CD4-positive, alpha-beta T cell treated with Interleukin-21 for 1 hour (primary cell): ENCODE results near the gene IL16.
A peak's percentile ranks its signal among the peaks of the same experiment; 100 is the strongest.

ENCODE experiments used
- DNase-seq: peaks from one replicate; pipeline ENCODE4 v3.0.0-alpha.2; 2020

IL16 gene

DNA sequence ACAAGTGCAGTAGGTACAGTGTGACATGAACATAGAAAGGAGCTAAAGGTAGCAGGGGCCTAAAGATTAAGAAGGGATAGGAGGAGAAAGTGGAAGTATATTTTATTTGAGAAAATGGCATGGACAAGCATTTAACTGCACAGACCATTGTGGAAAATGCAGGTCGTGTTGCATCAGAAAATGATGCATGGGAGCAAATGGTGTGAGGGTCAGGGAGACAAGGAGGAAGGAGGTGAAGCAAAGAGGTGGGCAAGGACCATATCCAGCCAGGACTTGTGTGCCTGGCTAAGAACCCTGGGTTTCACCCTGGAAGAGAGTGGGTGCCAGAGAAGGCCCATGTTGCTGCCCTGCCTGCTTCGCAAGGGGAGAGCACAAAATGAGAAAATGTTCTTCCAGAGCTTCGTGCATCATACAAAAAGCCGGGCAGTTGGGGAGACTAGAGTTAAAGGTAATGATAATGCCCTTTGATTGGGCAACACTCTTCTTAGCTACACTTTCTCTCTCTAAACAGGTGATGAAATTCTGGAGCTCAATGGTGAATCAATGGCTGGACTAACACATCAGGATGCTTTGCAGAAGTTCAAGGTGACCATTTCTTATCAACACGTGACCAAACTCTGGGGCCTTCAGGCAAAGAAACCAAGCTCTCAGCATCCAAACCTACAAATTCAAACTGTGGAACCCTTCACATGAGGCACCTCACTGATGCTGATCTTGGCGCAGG lies 81.8 kb downstream of the IL16 start:
- DNase-seq = no peak

DNA sequence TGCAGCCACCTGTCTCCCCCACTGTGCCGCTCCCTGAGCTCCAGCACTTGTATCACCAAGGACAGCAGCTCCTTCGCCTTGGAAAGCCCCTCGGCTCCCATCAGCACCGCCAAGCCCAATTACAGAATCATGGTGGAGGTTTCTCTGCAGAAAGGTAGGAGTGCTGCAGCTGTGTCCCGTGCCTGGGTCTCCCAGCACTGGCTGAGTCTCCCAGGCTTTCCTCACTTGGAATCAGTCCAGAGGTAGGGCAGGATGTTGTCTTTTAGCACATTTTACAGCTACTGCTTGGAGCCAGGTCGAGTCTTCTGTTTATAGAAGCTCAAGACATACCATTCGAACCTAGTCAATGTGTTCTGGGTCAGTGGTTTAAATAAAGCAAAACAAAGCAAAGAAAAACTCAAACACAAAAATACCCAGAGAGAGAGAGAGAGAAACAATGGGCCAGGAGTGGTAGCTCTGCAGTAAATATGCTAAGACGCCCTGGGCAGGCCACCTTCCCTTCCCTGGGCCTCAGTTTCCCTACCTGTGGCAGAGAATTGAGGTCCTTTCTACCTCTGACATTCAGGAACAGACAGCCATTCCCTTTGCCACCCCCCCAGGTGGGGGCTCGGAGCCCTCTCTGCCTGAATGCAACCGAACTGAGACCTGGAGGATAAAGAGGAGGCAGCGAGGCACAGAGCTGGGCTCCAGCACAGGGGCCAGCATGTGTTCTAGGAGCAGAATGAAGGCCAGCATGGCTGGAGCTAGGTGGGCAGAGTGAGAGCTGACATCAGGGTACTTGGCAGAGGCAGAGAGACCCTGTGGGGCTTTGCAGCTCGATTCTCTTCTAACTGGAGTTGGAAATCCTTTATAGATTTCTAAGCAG lies 83.2 kb downstream of the IL16 start:
- DNase-seq = no peak

DNA sequence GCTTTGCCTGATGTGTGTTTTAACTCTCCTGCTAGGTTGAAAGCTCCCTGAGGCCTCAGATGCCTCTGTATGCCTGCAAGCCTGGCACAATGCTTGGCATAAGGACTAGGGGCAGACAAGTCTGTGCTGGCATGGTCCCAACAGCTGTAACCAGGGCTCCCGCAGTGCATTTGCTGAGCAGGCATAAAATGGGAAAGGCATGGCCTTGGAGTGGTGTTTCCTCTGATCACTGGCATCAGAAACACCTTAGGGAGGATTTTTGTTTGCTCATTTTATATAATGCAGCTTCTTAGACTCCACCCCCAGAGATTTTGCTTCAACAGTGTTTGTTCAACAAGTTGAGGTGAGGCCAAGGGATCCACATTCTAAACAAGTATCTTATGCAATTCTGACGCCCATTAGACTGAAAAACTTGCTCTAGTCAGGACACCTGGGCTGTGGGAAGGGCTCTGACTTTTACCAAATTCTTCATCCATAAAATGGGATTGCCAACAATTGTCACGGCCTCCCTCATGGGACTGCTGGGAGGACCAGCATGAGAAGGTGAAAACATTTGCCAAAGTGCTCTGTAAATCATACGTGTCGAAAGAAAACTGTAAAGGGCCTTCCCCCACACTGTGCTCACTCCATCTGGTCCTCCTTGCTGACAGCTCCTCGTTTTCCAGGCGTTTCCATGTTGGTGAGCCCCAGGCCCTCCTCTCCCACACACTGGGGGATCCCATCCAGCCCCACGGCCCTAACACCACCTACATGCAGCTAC lies 84.2 kb downstream of the IL16 start:
- no peak for DNase-seq

DNA sequence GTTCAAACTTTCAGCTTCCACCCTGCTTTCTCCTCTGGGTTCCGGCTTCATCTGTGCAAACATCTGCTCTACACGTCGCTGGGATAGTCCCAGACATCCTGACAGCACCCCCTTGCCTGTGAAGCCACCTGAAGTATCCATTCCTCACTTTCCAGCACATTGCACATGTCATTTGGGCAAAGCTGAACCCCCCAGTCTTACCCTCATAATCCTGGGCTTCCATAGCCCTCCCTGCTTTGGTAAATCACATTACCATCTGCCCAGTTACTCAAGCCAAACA lies 84.7 kb downstream of the IL16 start:
- DNase-seq = no peak

DNA sequence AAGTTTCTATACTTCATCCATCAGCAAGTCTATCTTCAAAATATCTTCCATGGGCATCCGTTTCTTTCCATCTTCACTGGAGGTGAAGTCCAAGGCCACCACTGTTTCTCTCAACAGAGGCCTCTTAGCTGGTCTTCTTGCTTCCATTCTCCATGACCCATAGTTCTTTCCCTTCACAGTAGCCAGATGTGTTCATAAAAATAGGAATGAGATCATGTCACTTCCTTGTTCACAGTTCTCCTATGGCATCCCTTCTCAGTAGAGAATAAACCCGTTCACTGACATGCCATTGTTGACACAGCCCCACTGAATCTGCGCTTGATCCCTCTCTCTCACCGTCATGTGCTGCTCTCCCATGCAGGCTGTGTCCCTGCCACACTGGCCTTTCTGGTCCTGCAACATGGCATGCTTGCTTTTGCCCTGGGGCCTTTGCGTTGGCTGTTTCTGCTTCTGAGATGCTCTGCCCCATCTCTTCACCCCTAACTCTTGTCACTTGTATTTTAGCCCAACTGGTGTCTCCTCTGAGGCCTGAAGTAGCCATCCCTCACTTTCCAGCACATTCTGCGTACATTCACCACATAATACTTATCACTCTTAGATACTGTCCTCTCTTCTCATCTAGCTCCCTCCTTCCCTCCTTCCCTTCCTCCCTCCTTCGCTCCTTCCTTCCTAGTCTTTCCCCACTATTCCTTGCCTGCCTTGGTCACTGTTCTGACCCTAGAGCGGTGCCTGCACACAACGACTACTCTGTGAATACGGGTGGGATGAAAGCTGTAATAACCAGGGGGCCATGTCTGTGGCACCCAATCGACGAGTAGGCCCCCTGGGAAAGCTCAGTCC lies 85.3 kb downstream of the IL16 start:
- DNase-seq = no peak

GRCh38 chr15:81282606-81282895 lies 85.9 kb downstream of the IL16 start:
- no peak for DNase-seq

- DNase-seq = no peak
Measured at GRCh38 chr15:81282911-81283310, 86.2 kb downstream of the IL16 start.

DNA sequence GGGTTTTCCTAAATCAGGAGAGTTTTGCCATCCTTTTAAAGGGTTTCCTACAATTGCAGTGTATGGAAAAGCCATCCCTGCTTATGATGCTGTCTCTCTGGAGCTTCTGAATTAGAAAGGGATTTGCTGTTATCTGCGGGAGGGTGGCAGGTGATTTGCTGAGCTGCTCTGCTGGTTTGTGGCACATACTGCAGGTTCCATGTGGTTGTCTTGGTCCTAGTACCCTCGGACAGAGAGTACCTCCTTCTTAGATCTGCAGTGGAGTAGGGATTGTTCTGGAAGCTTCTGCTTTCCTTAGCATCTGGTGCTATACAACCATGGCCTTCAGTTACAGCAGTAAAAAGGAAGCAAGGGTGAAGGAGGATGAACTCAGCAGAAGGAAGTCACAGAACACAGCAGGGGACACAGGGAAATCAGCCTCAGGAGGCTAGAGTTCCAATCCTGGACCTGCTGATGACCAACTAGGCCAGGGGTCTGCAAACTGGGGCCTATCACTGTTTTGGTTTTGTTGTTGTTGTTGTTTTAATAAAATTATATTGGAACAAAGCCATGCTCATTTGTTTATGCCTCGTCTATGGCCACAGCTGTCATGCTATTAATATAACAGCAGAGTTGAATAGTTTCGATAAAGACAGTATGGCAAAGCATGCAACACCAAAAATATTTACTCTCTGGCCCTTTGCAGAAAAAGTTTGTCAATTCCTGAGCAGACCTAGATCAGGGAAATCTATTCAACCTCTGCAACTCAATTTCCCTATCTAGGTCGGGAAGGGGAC lies 87.8 kb downstream of the IL16 start:
- DNase-seq = no peak

- DNase-seq = no peak
Measured at GRCh38 chr15:81285461-81285860, 88.8 kb downstream of the IL16 start.

DNA sequence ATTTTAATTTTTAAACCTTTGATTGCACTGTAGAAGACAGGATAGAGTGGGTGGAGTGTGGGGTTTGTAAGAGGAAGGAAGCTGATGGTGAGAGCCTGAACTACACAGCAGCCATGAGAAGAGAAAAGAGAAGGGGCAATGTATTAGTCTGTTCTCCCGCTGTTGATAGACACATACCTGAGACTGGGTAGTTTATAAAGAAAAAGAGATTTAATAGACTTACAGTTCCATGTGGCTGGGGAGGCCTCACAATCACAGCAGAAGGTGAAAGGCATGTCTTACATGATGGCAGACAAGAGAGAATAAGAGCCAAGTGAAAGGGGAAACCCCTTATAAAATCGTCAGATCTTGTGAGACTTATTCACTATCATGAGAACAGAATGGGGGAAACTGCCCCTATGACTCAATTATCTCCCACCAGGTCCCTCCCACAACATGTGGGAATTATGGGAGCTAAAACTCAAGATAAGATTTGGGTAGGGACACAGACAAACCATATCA lies 90.0 kb downstream of the IL16 start:
- DNase-seq = peak; percentile 53

DNA sequence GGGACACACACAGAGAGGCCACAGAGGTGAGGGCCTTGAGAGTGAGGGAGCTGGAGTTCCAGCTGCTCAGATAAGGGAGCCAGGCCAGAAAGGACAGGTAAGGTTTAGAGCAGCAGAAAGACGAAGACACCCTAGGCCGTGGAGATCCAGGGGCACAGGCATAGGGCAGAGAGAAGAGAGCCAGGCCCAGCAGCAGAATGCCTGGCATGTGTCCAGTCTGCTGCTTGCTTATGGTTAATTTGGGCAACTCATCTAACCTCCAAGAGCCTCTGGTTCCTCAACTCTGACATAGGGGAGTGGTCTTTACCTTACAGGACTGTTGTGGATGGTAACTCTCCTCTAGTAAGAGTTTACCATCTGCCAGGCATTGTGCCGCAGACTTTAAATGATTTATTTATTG lies 91.4 kb downstream of the IL16 start:
- no peak for DNase-seq

DNA sequence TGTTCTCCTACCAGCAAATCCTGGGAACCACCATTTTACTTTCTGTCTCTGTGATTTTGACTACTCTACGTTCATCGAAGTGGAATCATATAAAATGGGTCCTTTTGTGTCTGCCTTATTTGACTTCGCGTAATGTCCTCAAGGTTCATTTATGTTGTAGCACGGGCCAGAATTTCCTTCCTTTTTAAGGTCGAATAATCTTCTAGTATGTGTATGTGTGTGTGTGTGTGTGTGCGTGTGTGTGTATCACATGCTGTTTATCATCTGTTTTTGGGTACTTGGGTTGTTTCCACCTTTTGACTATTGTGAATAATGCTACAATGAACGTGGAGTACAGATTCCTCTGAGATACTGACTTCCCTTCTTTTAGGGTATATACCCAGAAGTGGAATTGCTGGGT lies 91.9 kb downstream of the IL16 start:
- DNase-seq = no peak

GRCh38 chr15:81289910-81290309 lies 93.2 kb downstream of the IL16 start:
- no peak for DNase-seq

- no peak for DNase-seq
Measured at GRCh38 chr15:81291916-81292522, 95.3 kb downstream of the IL16 start.

DNA sequence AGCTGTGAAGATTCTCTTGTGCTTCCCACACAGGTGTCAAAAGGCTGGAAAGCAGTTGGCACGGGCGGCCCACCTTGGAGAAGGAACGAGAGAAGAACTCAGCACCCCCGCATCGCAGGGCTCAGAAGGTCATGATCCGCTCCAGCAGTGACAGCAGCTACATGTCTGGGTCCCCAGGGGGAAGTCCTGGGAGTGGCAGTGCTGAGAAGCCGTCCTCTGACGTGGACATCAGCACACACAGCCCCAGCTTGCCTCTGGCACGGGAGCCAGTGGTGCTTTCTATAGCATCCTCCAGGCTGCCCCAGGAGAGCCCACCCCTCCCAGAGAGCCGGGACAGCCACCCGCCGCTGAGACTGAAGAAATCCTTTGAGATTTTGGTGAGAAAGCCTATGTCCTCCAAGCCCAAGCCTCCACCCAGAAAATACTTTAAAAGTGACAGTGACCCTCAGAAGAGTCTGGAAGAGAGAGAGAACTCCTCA lies 95.9 kb downstream of the IL16 start:
- DNase-seq = peak; percentile 76

- peak; percentile 85 for DNase-seq
Measured at GRCh38 chr15:81293728-81294515, 97.2 kb downstream of the IL16 start.

DNA sequence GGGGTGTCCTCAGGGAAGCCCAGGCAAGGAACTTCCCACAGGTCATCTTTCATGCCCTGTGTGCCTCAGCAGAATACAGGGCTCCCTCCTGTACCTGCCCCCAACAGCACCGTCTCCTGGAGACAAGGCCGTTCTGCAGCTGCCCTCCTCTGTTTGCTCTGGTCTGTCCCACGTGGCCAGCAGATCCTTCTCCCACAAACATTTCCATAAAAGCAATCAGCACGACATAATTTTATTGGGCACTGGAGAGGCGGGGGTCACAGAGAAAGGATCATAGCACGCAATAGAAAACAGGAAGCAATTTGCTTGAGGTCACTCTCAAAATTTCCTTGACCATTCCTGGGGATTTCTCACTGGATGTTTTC lies 97.8 kb downstream of the IL16 start:
- no peak for DNase-seq

- no peak for DNase-seq
Measured at GRCh38 chr15:81295486-81296121, 98.9 kb downstream of the IL16 start.

DNA sequence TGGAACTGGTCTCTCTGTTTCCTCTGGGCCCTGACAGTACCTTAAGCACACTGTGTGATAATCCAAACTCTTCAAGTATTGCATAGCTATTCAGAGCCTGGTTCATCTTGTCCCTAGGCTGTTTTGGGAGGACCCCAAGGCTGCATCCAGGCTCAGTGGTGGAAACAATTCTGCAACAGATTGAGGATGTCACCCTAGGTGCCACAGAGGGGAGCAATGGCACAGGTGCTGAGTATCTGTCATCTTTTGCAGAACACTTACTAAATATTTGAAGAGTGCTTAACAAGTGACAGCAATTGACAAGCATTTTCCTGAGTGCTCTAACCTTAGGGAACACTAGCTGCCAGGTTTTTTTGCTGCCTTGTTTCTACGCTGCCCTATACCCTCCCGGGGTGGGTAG lies 99.5 kb downstream of the IL16 start:
- no peak for DNase-seq

DNA sequence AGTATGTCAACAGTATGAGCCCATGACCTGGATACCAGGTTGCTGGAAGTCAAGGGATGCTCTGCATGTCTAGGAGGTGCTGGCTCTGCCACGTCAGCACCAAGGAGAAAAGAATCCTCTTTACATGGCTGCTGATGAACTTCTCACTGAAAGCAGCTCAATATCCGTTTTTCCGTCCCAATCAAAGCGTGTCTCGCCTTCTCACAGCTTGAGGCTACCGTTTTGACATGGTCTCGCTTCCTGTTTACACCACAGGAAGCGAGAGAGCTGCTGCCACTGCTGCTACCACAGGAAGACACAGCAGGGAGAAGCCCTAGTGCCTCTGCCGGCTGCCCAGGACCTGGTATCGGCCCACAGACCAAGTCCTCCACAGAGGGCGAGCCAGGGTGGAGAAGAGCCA lies 100.0 kb downstream of the IL16 start:
- peak; percentile 83 for DNase-seq
